Retinal pigment epithelial cell (primary cell): Measurements from ENCODE around the gene DNAJC1.

ENCODE experiments used
- DNase-seq: peaks from one replicate; pipeline ENCODE4 v3.0.0-alpha.2; 2010; ENCODE audit warnings: low read depth
- H3K4me3 ChIP-seq: 2 replicates; pipeline ENCODE4 v1.5.1; 2011; ENCODE audit warnings: mild to moderate bottlenecking, low read length, control low read depth, moderate library complexity
- CTCF ChIP-seq: conservative IDR thresholded peaks from 2 replicates; pipeline ENCODE4 v1.5.1; 2011; ENCODE audit warnings: low read depth, low read length, control low read depth, inconsistent platforms

Gene DNAJC1

GRCh38 chr10:21764466-21765189 lies 238.9 kb downstream of the DNAJC1 start:
- no peak for DNase-seq
- TF ChIP-seq CTCF: no peak
- H3K4me3 ChIP-seq: no peak overlapping the region

- TF ChIP-seq CTCF: no peak
- no peak overlapping the region for H3K4me3 ChIP-seq
- no peak for DNase-seq
Measured at GRCh38 chr10:21760332-21760731, 243.2 kb downstream of the DNAJC1 start.

- TF ChIP-seq CTCF: no peak
- H3K4me3 ChIP-seq: no peak overlapping the region
- no peak for DNase-seq
Measured at GRCh38 chr10:21759232-21759631, 244.3 kb downstream of the DNAJC1 start.

- H3K4me3 ChIP-seq: no peak overlapping the region
- no peak for TF ChIP-seq CTCF
- no peak for DNase-seq
Measured at GRCh38 chr10:21758696-21759095, 244.8 kb downstream of the DNAJC1 start.

- TF ChIP-seq CTCF: no peak
- H3K4me3 ChIP-seq: no peak overlapping the region
Measured at GRCh38 chr10:21758239-21758638, 245.3 kb downstream of the DNAJC1 start.

GRCh38 chr10:21757185-21757901 lies 246.2 kb downstream of the DNAJC1 start:
- no peak overlapping the region for H3K4me3 ChIP-seq
- no peak for DNase-seq
- TF ChIP-seq CTCF: no peak

More at GRCh38 chr10:21758239-21758638, 245.3 kb downstream of the DNAJC1 start:
- DNase-seq: no peak

- no peak for DNase-seq
- no peak overlapping the region for H3K4me3 ChIP-seq
- no peak for TF ChIP-seq CTCF
Measured at GRCh38 chr10:21756707-21757106, 246.8 kb downstream of the DNAJC1 start.
